ENCODE measurements around the gene HLA-A. TPM values are rescaled to one million over a fixed set of nuclear protein-coding genes. Genes with fewer than 3 reads are reported as not detected.

The HLA-A gene
- total and polyA plus RNA-seq, 2 experiments from 2014 or later = 170 to 203 TPM

DNA sequence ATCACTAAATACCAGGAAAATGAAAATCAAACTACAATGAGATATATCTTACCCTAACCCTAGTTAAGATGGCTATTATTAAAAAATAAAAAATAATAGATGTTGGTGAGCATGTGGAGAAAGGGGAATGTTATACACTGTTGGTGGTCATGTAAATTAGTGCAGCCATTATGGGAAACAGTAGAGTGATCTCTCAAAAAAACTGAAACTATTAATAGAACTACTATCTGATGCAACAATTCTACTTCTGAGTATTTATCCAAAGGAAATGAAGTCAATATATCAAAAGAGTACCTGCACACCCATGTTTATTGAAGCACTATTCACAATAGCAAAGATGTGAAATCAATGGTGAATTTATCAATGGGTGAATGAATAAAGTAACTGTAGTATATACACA, 48.6 kb downstream of the HLA-A start (continued):
- TF ChIP-seq, protein P1, sequence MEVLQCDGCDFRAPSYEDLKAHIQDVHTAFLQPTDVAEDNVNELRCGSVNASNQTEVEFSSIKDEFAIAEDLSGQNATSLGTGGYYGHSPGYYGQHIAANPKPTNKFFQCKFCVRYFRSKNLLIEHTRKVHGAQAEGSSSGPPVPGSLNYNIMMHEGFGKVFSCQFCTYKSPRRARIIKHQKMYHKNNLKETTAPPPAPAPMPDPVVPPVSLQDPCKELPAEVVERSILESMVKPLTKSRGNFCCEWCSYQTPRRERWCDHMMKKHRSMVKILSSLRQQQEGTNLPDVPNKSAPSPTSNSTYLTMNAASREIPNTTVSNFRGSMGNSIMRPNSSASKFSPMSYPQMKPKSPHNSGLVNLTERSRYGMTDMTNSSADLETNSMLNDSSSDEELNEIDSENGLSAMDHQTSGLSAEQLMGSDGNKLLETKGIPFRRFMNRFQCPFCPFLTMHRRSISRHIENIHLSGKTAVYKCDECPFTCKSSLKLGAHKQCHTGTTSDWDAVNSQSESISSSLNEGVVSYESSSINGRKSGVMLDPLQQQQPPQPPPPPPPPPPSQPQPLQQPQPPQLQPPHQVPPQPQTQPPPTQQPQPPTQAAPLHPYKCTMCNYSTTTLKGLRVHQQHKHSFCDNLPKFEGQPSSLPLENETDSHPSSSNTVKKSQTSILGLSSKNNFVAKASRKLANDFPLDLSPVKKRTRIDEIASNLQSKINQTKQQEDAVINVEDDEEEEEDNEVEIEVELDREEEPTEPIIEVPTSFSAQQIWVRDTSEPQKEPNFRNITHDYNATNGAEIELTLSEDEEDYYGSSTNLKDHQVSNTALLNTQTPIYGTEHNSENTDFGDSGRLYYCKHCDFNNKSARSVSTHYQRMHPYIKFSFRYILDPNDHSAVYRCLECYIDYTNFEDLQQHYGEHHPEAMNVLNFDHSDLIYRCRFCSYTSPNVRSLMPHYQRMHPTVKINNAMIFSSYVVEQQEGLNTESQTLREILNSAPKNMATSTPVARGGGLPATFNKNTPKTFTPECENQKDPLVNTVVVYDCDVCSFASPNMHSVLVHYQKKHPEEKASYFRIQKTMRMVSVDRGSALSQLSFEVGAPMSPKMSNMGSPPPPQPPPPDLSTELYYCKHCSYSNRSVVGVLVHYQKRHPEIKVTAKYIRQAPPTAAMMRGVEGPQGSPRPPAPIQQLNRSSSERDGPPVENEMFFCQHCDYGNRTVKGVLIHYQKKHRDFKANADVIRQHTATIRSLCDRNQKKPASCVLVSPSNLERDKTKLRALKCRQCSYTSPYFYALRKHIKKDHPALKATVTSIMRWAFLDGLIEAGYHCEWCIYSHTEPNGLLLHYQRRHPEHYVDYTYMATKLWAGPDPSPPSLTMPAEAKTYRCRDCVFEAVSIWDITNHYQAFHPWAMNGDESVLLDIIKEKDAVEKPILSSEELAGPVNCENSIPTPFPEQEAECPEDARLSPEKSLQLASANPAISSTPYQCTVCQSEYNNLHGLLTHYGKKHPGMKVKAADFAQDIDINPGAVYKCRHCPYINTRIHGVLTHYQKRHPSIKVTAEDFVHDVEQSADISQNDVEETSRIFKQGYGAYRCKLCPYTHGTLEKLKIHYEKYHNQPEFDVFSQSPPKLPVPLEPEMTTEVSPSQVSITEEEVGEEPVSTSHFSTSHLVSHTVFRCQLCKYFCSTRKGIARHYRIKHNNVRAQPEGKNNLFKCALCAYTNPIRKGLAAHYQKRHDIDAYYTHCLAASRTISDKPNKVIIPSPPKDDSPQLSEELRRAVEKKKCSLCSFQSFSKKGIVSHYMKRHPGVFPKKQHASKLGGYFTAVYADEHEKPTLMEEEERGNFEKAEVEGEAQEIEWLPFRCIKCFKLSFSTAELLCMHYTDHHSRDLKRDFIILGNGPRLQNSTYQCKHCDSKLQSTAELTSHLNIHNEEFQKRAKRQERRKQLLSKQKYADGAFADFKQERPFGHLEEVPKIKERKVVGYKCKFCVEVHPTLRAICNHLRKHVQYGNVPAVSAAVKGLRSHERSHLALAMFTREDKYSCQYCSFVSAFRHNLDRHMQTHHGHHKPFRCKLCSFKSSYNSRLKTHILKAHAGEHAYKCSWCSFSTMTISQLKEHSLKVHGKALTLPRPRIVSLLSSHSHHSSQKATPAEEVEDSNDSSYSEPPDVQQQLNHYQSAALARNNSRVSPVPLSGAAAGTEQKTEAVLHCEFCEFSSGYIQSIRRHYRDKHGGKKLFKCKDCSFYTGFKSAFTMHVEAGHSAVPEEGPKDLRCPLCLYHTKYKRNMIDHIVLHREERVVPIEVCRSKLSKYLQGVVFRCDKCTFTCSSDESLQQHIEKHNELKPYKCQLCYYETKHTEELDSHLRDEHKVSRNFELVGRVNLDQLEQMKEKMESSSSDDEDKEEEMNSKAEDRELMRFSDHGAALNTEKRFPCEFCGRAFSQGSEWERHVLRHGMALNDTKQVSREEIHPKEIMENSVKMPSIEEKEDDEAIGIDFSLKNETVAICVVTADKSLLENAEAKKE (CRISPR knock-in tag; IDR thresholded peaks at IDR 0.05) = no peak
- TF ChIP-seq CREB1 (CRISPR knock-in tag; IDR thresholded peaks at IDR 0.05; ENCODE audit: low read depth) = no peak
- TF ChIP-seq ZNF331 (CRISPR knock-in tag; IDR thresholded peaks at IDR 0.05; ENCODE audit: low read depth) = no peak
- TF ChIP-seq JUNB (IDR thresholded peaks at IDR 0.05; ENCODE audit: unreplicated experiment) = no peak
- no peak for TF ChIP-seq ZNF114 (CRISPR knock-in tag; IDR thresholded peaks at IDR 0.05)
- TF ChIP-seq, protein P2, sequence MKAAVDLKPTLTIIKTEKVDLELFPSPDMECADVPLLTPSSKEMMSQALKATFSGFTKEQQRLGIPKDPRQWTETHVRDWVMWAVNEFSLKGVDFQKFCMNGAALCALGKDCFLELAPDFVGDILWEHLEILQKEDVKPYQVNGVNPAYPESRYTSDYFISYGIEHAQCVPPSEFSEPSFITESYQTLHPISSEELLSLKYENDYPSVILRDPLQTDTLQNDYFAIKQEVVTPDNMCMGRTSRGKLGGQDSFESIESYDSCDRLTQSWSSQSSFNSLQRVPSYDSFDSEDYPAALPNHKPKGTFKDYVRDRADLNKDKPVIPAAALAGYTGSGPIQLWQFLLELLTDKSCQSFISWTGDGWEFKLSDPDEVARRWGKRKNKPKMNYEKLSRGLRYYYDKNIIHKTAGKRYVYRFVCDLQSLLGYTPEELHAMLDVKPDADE (IDR thresholded peaks at IDR 0.05) = no peak
- TF ChIP-seq POLR2AphosphoS5 (IDR thresholded peaks at IDR 0.05; ENCODE audit: low read depth) = no peak
- no peak for TF ChIP-seq NANOG (IDR thresholded peaks at IDR 0.05; ENCODE audit: borderline replicate concordance)
- TF ChIP-seq STAT1 (IDR thresholded peaks at IDR 0.05; ENCODE audit: unreplicated experiment) = no peak

GRCh38 chr6:29992807-29993206, 50.5 kb downstream of the HLA-A start:
- H3K4me3 Mint-ChIP-seq = no peak overlapping the region
- H3F3A ChIP-seq (replicated peaks; ENCODE audit: low read depth) = no peaks in the 10 kb centered on the region
- no peaks in the 10 kb centered on the region for H3K79me2 ChIP-seq (replicated peaks; ENCODE audit: insufficient read depth)
- H3K9me3 Mint-ChIP-seq = no peaks in the 10 kb centered on the region
- no peaks in the 10 kb centered on the region for H3K9me2 ChIP-seq (ENCODE audit: insufficient read depth)
- H3K36me3 ChIP-seq (ENCODE audit: insufficient read depth) = no peaks in the 10 kb centered on the region
- H3K4me1 ChIP-seq (ENCODE audit: insufficient read depth) = no peaks in the 10 kb centered on the region
- H3K4me3 ChIP-seq = no peak overlapping the region
- peaks cover 9% of the 10 kb centered on the region for H3K27me3 Mint-ChIP-seq (ENCODE audit: insufficient read depth, low read depth, poor library complexity)
- H3K4me1 Mint-ChIP-seq = no peaks in the 10 kb centered on the region
- no peaks in the 10 kb centered on the region for H4K20me1 ChIP-seq (replicated peaks; ENCODE audit: insufficient read depth)
- no peak for ATAC-seq
- H3K36me3 Mint-ChIP-seq (ENCODE audit: low read depth) = no peaks in the 10 kb centered on the region
- no peaks in the 10 kb centered on the region for H3K27me3 ChIP-seq (ENCODE audit: insufficient read depth)
- DNase-seq (ENCODE audit: low spot score) = no peak
- H3K27ac ChIP-seq (ENCODE audit: low read depth) = no peak overlapping the region
- H2AFZ ChIP-seq = no peak overlapping the region
- H3K4me2 ChIP-seq = no peak overlapping the region
- H3K27ac Mint-ChIP-seq = no peak overlapping the region
- TF ChIP-seq ZNF114 (CRISPR knock-in tag; IDR thresholded peaks at IDR 0.05) (no peak), EZH2phosphoT487 (IDR thresholded peaks at IDR 0.05; ENCODE audit: unreplicated experiment) (no peak), JUNB (IDR thresholded peaks at IDR 0.05; ENCODE audit: unreplicated experiment) (no peak), CREB1 (CRISPR knock-in tag; IDR thresholded peaks at IDR 0.05; ENCODE audit: low read depth) (no peak), REST (IDR thresholded peaks at IDR 0.05; ENCODE audit: unreplicated experiment) (no peak), NANOG (IDR thresholded peaks at IDR 0.05; ENCODE audit: borderline replicate concordance) (no peak), EZH2 (IDR thresholded peaks at IDR 0.05; ENCODE audit: low read depth, unreplicated experiment) (no peak)
- TF ChIP-seq, protein P2 (IDR thresholded peaks at IDR 0.05) = no peak
